Gastroesophageal sphincter (tissue), 4 donors: ENCODE measurements around the gene GALNT17. TPM values are rescaled to one million over a fixed set of nuclear protein-coding genes. Genes with fewer than 3 reads are reported as not detected.

ENCODE experiments used
- ATAC-seq: fragments of 150-250 bp; one replicate; pipeline ENCODE4 v1.9.1; 2016; ENCODE audit warnings: mild to moderate bottlenecking, moderate library complexity
- H3K27ac ChIP-seq, 4 donors: fragments of 200-600 bp; sonication (generic) in 3 of 4; 1 replicate in 3 of 4; 2 replicates in 1 of 4; pipeline ENCODE4 v1.5.1; 2016 to 2019
- H3K27me3 ChIP-seq: fragments of 200-600 bp; sonication (generic); one replicate; pipeline ENCODE4 v1.5.1; 2019
- H3K36me3 ChIP-seq, 2 donors: fragments of 200-600 bp; sonication (generic); one replicate each; pipeline ENCODE4 v1.5.1; 2019; ENCODE audit warnings: control low read depth in 1 of 2
- H3K4me1 ChIP-seq, 3 donors: fragments of 200-600 bp; sonication (generic); 1 replicate in 2 of 3; 2 replicates in 1 of 3; pipeline ENCODE4 v1.5.1; 2016 to 2019; ENCODE audit warnings: control low read depth in 2 of 3
- H3K4me3 ChIP-seq, 2 donors: fragments of 200-600 bp; sonication (generic); one replicate each; pipeline ENCODE4 v1.5.1; 2019; ENCODE audit warnings: mild to moderate bottlenecking in 1 of 2, moderate library complexity in 1 of 2
- H3K9me3 ChIP-seq, 3 donors: fragments of 200-600 bp; sonication (generic); one replicate each; pipeline ENCODE4 v1.5.1; 2017 to 2019; ENCODE audit warnings: control low read depth in 2 of 3
- CTCF ChIP-seq, 4 experiments: fragments of 200-600 bp in 2 of 4; fragments of 450-650 bp in 2 of 4; sonication (generic) in 1 of 4; IDR thresholded peaks; one replicate each; pipeline ENCODE4 v1.5.1; 2017 to 2019; ENCODE audit warnings: antibody characterized with exemption in 4 of 4, mild to moderate bottlenecking in 2 of 4, moderate library complexity in 2 of 4
- EP300 ChIP-seq: sonication (generic); formaldehyde crosslinking; IDR thresholded peaks from one replicate; pipeline ENCODE4 v1.6.1; 2017; ENCODE audit warnings: antibody characterized with exemption, mild to moderate bottlenecking
- POLR2A ChIP-seq, 2 donors: fragments of 450-650 bp; IDR thresholded peaks; one replicate each; pipeline ENCODE4 v1.6.1; 2017; ENCODE audit warnings: antibody characterized with exemption in 2 of 2, mild to moderate bottlenecking in 2 of 2, moderate library complexity in 1 of 2
- POLR2AphosphoS5 ChIP-seq: sonication (generic); formaldehyde crosslinking; IDR thresholded peaks from one replicate; pipeline ENCODE4 v1.6.1; 2017; ENCODE audit warnings: antibody characterized with exemption
- whole genome bisulfite sequencing, 2 donors: methylation state at CpG; one replicate each; pipeline ENCODE4 v1.1.5; 2018; ENCODE audit warnings: low coverage in 1 of 2; 5-methylcytosine and 5-hydroxymethylcytosine counted together
- total RNA-seq, 4 donors: library from RNA; depleted of rRNA; stranded (reverse); fragments of >200 nt; gene quantifications; one replicate each; pipeline ENCODE4 v1.1.0, GENCODE V29; 2016

GALNT17 gene
- total RNA-seq, 4 donors from 2014 or later: 16.7 to 93.2 (median 34.8) TPM

- Histone ChIP-seq H3K4me1 (peaks cover 0 to 11% (median 0%) of the 10 kb centered on the region in 3 donors), H3K36me3 (peaks cover 0 to 28% of the 10 kb centered on the region in 2 donors), H3K9me3 (no peaks in the 10 kb centered on the region), H3K27ac (no peak overlapping the region), H3K27me3 (no peaks in the 10 kb centered on the region), H3K4me3 (no peak overlapping the region)
- peak; percentile 50 for ATAC-seq
- no peak for TF ChIP-seq CTCF (IDR thresholded peaks at IDR 0.05)
- no peak for TF ChIP-seq POLR2A (IDR thresholded peaks at IDR 0.05)
- TF ChIP-seq POLR2AphosphoS5: no peak
- TF ChIP-seq EP300: no peak
- WGBS, 2 donors: 32 to 33% methylated on average over 9 of the region's 9 CpGs
Observed at GRCh38 chr7:71424166-71425035, 292.5 kb downstream of the GALNT17 start.

- no peaks in the 10 kb centered on the region for H3K9me3 ChIP-seq
- no peak overlapping the region for H3K4me3 ChIP-seq
- no peak overlapping the region for H3K27ac ChIP-seq
- peaks cover 0 to 19% of the 10 kb centered on the region in 2 donors for H3K36me3 ChIP-seq
- peaks cover 0 to 10% (median 0%) of the 10 kb centered on the region in 3 donors for H3K4me1 ChIP-seq
- TF ChIP-seq POLR2AphosphoS5 (no peak), EP300 (no peak), POLR2A (IDR thresholded peaks at IDR 0.05) (no peak), CTCF (IDR thresholded peaks at IDR 0.05) (no peak)
- H3K27me3 ChIP-seq: no peaks in the 10 kb centered on the region
- ATAC-seq: no peak
- WGBS, 2 donors: 38% methylated on average over 2 of the region's 2 CpGs; no CpG with 5 or more reads in 1 of the 2 donors
Observed at GRCh38 chr7:71429083-71429482, 297.1 kb downstream of the GALNT17 start.

DNA sequence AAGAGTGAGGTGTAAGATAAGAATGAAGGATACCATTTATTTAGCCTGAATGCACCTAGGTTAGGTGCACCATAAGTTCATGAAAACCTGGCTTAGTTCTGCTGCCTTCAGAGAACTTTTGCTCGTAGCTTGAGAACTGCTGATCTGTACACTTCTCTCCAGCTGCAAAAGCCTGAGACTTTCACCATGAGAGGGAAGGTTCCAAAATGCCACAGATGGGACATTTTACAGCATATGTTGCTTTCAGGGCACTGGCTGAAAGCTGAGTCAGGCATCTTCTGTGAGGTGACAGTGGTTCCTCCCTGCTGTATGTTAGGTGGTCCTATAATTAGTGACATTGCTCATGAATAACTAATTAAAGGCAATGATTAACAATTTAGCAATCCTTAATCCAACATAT is 298.3 kb downstream of the GALNT17 start:
- 67 to 100% methylated on average over 1 of the region's 1 CpG for WGBS, 2 donors
- TF ChIP-seq POLR2A (IDR thresholded peaks at IDR 0.05): no peak
- TF ChIP-seq EP300: no peak
- TF ChIP-seq POLR2AphosphoS5: no peak
- TF ChIP-seq CTCF (IDR thresholded peaks at IDR 0.05): no peak
- ATAC-seq: no peak

DNA sequence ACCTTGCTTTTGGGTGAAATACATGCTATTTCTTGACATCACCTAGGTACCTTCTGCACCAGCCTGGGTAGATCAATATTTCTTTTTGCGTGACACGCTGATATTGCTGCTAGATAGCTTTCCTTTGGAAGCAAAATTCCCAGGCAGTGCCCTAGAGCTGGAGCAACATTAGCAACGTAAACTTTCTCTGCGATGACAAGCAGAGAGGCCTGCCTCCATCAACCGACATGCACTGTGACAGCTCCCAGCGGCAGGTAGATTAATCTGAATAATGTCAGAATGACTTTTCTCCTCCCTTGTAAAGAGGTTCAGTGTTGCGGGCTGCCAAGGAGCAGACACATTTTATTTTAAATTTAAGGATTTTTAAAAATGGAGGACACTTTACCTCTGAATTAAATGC is 307.4 kb downstream of the GALNT17 start:
- no peaks in the 10 kb centered on the region for H3K4me1 ChIP-seq
- no peak overlapping the region for H3K4me3 ChIP-seq
- no peak for ATAC-seq
- H3K9me3 ChIP-seq: no peaks in the 10 kb centered on the region
- 70% methylated on average over 6 to 7 of the region's 7 CpGs for WGBS, 2 donors
- H3K27ac ChIP-seq: no peak overlapping the region
- peaks cover 0 to 4% of the 10 kb centered on the region in 2 donors for H3K36me3 ChIP-seq
- no peaks in the 10 kb centered on the region for H3K27me3 ChIP-seq
- TF ChIP-seq CTCF (IDR thresholded peaks at IDR 0.05) (no peak), POLR2A (IDR thresholded peaks at IDR 0.05) (no peak), POLR2AphosphoS5 (no peak)

More for the DNA sequence above, 298.3 kb downstream of the GALNT17 start:
- Histone ChIP-seq H3K4me3 (no peak overlapping the region), H3K27me3 (no peaks in the 10 kb centered on the region), H3K9me3 (no peaks in the 10 kb centered on the region), H3K27ac (no peak overlapping the region), H3K36me3 (peaks cover 0 to 19% of the 10 kb centered on the region in 2 donors), H3K4me1 (no peaks in the 10 kb centered on the region)
